SK-N-SH treated with all-trans-retinoic acid at 6 μM for 48 hours (cell line): Measurements from ENCODE around the gene LRRK1.

ENCODE experiments used
- ATAC-seq: fragments of 200-7000 bp; cut with Tn5 transposase; 3 replicates; pipeline ENCODE4 v1.9.1; 2020; ENCODE audit warnings: mild to moderate bottlenecking, moderate library complexity
- BACH2 ChIP-seq: fragments of 250-450 bp; sonication (Bioruptor Pico); IDR thresholded peaks from 2 replicates; pipeline ENCODE4 v1.9.0; 2021; ENCODE audit warnings: mild to moderate bottlenecking, borderline replicate concordance
- CSDC2 ChIP-seq: fragments of 250-450 bp; sonication (Bioruptor Pico); IDR thresholded peaks from 2 replicates; pipeline ENCODE4 v1.5.0; 2020; ENCODE audit warnings: mild to moderate bottlenecking, moderate library complexity
- ESRRG ChIP-seq: fragments of 250-450 bp; sonication (Bioruptor Pico); IDR thresholded peaks from 2 replicates; pipeline ENCODE4 v1.6.1; 2021; ENCODE audit warnings: mild to moderate bottlenecking
- GLIS3 ChIP-seq: fragments of 250-450 bp; sonication (Bioruptor Pico); IDR thresholded peaks from 2 replicates; pipeline ENCODE4 v1.5.0; 2020; ENCODE audit warnings: mild to moderate bottlenecking, moderate library complexity
- ISL1 ChIP-seq: fragments of 250-450 bp; sonication (Bioruptor Pico); IDR thresholded peaks from 2 replicates; pipeline ENCODE4 v2.1.2; 2022; ENCODE audit warnings: mild to moderate bottlenecking, moderate library complexity
- OSR1 ChIP-seq: fragments of 250-450 bp; sonication (Bioruptor Pico); IDR thresholded peaks from 2 replicates; pipeline ENCODE4 v1.8.0; 2022; ENCODE audit warnings: moderate library complexity, mild to moderate bottlenecking, inconsistent platforms
- PPARA ChIP-seq: fragments of 250-450 bp; sonication (Bioruptor Pico); IDR thresholded peaks from 2 replicates; pipeline ENCODE4 v1.5.0; 2020; ENCODE audit warnings: mild to moderate bottlenecking, borderline replicate concordance
- RARB ChIP-seq: fragments of 250-450 bp; sonication (Bioruptor Pico); IDR thresholded peaks from 2 replicates; pipeline ENCODE4 v1.8.0; 2021; ENCODE audit warnings: mild to moderate bottlenecking, moderate library complexity
- SNAI2 ChIP-seq: fragments of 250-450 bp; sonication (Bioruptor Pico); IDR thresholded peaks from 2 replicates; pipeline ENCODE4 v1.5.0; 2020; ENCODE audit warnings: mild to moderate bottlenecking, moderate library complexity
- TCF4 ChIP-seq: fragments of 250-450 bp; sonication (Bioruptor Pico); IDR thresholded peaks from 2 replicates; pipeline ENCODE4 v1.8.0; 2021; ENCODE audit warnings: mild to moderate bottlenecking, moderate library complexity, borderline replicate concordance
- TOX ChIP-seq: fragments of 250-450 bp; sonication (Bioruptor Pico); IDR thresholded peaks from 2 replicates; pipeline ENCODE4 v1.8.0; 2021; ENCODE audit warnings: mild to moderate bottlenecking, moderate library complexity, borderline replicate concordance
- ZFP3 ChIP-seq: fragments of 250-450 bp; sonication (Bioruptor Pico); IDR thresholded peaks from 2 replicates; pipeline ENCODE4 v1.5.0; 2020; ENCODE audit warnings: mild to moderate bottlenecking, moderate library complexity
- ZFP30 ChIP-seq: fragments of 450-650 bp; formaldehyde crosslinking; IDR thresholded peaks from 2 replicates; pipeline ENCODE4 v1.5.0; 2022; ENCODE audit warnings: mild to moderate bottlenecking, moderate library complexity
- ZNF565 ChIP-seq: fragments of 450-650 bp; formaldehyde crosslinking; conservative IDR thresholded peaks from 2 replicates; pipeline ENCODE4 v1.5.0; 2020; ENCODE audit warnings: low read depth, mild to moderate bottlenecking, moderate library complexity
- ZNF70 ChIP-seq: fragments of 450-650 bp; formaldehyde crosslinking; IDR thresholded peaks from 2 replicates; pipeline ENCODE4 v1.5.0; 2020; ENCODE audit warnings: mild to moderate bottlenecking, moderate library complexity
- TF ChIP-seq, protein P1 (sequence below): fragments of 250-450 bp; sonication (Bioruptor Pico); IDR thresholded peaks from 2 replicates; pipeline ENCODE4 v1.5.0; 2020; ENCODE audit warnings: mild to moderate bottlenecking, moderate library complexity
- TF ChIP-seq, protein P2 (sequence below): fragments of 250-450 bp; sonication (Bioruptor Pico); IDR thresholded peaks from 2 replicates; pipeline ENCODE4 v1.8.0; 2020; ENCODE audit warnings: mild to moderate bottlenecking, moderate library complexity, borderline replicate concordance
- TF ChIP-seq, protein P3 (sequence below): fragments of 250-450 bp; sonication (Bioruptor Pico); IDR thresholded peaks from 2 replicates; pipeline ENCODE4 v1.5.1; 2021; ENCODE audit warnings: mild to moderate bottlenecking, moderate library complexity
- TF ChIP-seq, protein P4 (sequence below): fragments of 250-450 bp; sonication (Bioruptor Pico); IDR thresholded peaks from 2 replicates; pipeline ENCODE4 v1.5.1; 2020; ENCODE audit warnings: low read depth, mild to moderate bottlenecking, moderate library complexity
- TF ChIP-seq, protein P5 (sequence below): fragments of 250-450 bp; sonication (Bioruptor Pico); IDR thresholded peaks from 2 replicates; pipeline ENCODE4 v1.8.0; 2021; ENCODE audit warnings: low read depth, mild to moderate bottlenecking, moderate library complexity, borderline replicate concordance

Gene LRRK1

DNA sequence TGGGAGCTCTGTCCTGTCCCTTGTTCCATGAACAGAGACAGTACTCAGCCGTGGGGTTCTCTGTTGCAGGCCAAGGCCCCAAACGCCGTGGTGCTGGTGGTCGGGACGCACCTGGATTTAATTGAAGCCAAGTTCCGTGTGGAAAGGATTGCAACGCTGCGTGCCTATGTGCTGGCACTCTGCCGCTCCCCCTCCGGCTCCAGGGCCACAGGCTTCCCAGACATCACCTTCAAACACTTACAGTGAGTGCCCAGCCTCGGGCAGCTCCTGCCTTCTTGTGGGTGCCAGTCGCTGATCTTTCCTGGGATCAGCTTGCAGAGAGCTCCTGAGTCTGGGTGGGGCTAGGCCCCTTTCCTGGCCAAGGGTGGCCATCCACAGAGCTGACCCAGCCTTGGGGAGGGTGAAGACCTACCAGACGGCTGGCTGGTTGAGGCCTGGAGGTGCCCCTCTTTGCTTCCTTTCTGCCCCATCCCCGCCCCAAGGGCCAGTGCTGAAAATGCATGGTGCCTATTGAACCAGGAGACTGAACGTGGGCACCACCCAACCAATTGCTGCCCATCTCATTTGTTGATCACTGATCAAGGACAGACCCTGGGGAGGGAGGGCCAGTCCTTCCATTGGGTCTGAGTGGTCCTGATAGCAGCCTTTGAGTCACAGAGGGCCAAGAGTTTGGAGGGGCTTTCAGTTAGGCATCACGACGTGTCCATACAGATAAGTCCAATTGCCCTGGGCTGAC is 106.9 kb downstream of the LRRK1 start:
- ATAC-seq, result no peak
- no peak for TF ChIP-seq ESRRG (CRISPR knock-in tag)
- TF ChIP-seq ISL1 (CRISPR knock-in tag), result no peak
- no peak for TF ChIP-seq PPARA (CRISPR knock-in tag)
- TF ChIP-seq GLIS3 (CRISPR knock-in tag), result no peak
- no peak for TF ChIP-seq TCF4
- no peak for TF ChIP-seq ZNF565 (CRISPR knock-in tag)
- TF ChIP-seq OSR1 (CRISPR knock-in tag), result no peak
- TF ChIP-seq, protein P1, sequence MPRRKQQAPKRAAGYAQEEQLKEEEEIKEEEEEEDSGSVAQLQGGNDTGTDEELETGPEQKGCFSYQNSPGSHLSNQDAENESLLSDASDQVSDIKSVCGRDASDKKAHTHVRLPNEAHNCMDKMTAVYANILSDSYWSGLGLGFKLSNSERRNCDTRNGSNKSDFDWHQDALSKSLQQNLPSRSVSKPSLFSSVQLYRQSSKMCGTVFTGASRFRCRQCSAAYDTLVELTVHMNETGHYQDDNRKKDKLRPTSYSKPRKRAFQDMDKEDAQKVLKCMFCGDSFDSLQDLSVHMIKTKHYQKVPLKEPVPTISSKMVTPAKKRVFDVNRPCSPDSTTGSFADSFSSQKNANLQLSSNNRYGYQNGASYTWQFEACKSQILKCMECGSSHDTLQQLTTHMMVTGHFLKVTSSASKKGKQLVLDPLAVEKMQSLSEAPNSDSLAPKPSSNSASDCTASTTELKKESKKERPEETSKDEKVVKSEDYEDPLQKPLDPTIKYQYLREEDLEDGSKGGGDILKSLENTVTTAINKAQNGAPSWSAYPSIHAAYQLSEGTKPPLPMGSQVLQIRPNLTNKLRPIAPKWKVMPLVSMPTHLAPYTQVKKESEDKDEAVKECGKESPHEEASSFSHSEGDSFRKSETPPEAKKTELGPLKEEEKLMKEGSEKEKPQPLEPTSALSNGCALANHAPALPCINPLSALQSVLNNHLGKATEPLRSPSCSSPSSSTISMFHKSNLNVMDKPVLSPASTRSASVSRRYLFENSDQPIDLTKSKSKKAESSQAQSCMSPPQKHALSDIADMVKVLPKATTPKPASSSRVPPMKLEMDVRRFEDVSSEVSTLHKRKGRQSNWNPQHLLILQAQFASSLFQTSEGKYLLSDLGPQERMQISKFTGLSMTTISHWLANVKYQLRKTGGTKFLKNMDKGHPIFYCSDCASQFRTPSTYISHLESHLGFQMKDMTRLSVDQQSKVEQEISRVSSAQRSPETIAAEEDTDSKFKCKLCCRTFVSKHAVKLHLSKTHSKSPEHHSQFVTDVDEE (CRISPR knock-in tag), result no peak
- TF ChIP-seq CSDC2, result no peak
- TF ChIP-seq, protein P2, sequence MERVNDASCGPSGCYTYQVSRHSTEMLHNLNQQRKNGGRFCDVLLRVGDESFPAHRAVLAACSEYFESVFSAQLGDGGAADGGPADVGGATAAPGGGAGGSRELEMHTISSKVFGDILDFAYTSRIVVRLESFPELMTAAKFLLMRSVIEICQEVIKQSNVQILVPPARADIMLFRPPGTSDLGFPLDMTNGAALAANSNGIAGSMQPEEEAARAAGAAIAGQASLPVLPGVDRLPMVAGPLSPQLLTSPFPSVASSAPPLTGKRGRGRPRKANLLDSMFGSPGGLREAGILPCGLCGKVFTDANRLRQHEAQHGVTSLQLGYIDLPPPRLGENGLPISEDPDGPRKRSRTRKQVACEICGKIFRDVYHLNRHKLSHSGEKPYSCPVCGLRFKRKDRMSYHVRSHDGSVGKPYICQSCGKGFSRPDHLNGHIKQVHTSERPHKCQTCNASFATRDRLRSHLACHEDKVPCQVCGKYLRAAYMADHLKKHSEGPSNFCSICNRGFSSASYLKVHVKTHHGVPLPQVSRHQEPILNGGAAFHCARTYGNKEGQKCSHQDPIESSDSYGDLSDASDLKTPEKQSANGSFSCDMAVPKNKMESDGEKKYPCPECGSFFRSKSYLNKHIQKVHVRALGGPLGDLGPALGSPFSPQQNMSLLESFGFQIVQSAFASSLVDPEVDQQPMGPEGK (CRISPR knock-in tag), result no peak
- TF ChIP-seq ZFP30 (CRISPR knock-in tag), result no peak
- TF ChIP-seq, protein P3, sequence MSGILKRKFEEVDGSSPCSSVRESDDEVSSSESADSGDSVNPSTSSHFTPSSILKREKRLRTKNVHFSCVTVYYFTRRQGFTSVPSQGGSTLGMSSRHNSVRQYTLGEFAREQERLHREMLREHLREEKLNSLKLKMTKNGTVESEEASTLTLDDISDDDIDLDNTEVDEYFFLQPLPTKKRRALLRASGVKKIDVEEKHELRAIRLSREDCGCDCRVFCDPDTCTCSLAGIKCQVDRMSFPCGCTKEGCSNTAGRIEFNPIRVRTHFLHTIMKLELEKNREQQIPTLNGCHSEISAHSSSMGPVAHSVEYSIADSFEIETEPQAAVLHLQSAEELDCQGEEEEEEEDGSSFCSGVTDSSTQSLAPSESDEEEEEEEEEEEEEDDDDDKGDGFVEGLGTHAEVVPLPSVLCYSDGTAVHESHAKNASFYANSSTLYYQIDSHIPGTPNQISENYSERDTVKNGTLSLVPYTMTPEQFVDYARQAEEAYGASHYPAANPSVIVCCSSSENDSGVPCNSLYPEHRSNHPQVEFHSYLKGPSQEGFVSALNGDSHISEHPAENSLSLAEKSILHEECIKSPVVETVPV (CRISPR knock-in tag), result no peak
- TF ChIP-seq ZFP3, result no peak
- TF ChIP-seq, protein P4, sequence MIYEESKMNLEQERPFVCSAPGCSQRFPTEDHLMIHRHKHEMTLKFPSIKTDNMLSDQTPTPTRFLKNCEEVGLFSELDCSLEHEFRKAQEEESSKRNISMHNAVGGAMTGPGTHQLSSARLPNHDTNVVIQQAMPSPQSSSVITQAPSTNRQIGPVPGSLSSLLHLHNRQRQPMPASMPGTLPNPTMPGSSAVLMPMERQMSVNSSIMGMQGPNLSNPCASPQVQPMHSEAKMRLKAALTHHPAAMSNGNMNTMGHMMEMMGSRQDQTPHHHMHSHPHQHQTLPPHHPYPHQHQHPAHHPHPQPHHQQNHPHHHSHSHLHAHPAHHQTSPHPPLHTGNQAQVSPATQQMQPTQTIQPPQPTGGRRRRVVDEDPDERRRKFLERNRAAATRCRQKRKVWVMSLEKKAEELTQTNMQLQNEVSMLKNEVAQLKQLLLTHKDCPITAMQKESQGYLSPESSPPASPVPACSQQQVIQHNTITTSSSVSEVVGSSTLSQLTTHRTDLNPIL (CRISPR knock-in tag), result no peak
- no peak for TF ChIP-seq BACH2
- TF ChIP-seq, protein P5, sequence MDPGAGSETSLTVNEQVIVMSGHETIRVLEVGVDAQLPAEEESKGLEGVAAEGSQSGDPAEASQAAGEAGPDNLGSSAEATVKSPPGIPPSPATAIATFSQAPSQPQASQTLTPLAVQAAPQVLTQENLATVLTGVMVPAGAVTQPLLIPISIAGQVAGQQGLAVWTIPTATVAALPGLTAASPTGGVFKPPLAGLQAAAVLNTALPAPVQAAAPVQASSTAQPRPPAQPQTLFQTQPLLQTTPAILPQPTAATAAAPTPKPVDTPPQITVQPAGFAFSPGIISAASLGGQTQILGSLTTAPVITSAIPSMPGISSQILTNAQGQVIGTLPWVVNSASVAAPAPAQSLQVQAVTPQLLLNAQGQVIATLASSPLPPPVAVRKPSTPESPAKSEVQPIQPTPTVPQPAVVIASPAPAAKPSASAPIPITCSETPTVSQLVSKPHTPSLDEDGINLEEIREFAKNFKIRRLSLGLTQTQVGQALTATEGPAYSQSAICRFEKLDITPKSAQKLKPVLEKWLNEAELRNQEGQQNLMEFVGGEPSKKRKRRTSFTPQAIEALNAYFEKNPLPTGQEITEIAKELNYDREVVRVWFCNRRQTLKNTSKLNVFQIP, result no peak
- TF ChIP-seq ZNF70 (CRISPR knock-in tag), result no peak
- TF ChIP-seq SNAI2 (CRISPR knock-in tag), result no peak
- TF ChIP-seq RARB (CRISPR knock-in tag), result no peak
- TF ChIP-seq TOX, result no peak

DNA sequence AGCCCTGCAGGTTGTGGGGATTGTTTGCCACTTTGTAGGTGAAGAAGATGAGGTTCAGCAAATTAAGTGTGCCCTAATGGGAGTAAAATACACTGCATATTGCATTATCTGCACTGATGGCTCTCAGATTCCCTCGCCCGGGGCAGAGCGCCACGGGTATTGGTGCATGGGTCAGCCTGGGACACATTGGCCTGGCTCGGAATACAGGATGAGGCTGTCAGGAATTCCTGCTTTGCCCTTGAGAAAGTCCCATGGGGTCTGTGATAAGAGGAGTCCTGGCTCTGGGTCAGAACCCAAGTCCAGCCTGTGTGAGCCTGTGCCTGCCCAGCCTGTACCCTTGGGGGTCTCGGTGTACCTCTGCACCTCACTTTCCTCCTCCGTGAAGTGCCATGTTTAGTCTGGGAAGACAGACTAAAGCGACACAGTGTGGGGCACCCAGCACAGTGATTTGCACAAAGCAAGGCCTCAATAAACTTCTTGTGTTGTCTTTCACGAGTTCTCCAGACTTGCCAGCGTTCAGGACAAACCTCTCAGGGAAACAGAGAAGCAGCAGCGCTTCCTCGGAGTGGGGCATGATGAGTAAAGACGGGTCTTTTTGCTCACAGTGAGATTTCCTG is 107.6 kb downstream of the LRRK1 start:
- no peak for ATAC-seq
- TF ChIP-seq RARB (CRISPR knock-in tag) (no peak), TOX (no peak), OSR1 (CRISPR knock-in tag) (no peak), ZNF70 (CRISPR knock-in tag) (no peak), SNAI2 (CRISPR knock-in tag) (no peak)
- TF ChIP-seq, protein P4 (CRISPR knock-in tag), result no peak
